Measurements from ENCODE around the gene ISY1. TPM values are rescaled to one million over a fixed set of nuclear protein-coding genes. Genes with fewer than 3 reads are reported as not detected.
"Not testable (repeated sequence)": the region's sequence is repeated elsewhere in the genome, so short reads cannot be mapped to it uniquely, and the experiment has no call there.

Gene ISY1
- total and polyA plus RNA-seq, 4 donors = 6.4 to 13.2 (median 10.5) TPM

DNA sequence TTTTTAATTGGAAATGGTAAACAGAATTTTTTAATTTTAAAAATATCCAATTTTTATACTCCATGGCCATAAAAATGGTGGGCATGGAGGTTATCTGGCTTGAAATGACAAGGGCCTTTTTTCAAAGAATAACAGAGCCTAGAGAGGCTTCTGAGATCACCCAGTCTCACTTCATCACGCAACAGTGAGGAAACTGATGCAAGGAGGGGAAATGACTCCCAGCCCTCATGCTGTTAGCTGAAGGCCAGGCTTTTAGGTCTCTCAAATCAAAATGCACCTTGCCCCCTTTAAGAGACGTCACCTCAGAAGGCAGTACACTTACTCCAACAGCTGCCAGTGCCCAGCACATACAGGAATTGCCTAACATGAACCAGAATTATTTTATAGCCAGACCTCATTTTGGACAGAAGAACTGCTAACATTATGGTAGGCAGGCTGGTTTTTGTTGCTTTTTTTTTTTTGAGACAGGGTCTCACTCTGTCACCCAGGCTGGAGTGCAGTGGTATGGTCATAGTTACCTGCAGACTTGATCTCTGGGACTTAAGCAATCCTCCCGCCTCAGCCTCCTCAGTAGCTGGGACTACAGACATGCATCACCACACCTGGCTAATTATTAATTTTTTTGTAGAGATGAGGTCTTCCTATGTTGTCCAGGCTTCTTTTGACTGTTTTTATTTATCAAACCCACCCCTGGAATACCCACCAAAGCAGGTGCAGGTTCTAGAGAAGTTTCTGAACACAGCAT is 48.4 kb downstream of the ISY1 start:
- 59% methylated on average over 3 of the region's 3 CpGs for WGBS
- Histone ChIP-seq H3K4me1 (ENCODE audit: control insufficient read depth in 4 of 4, insufficient read depth in 4 of 4, low read length in 3 of 4) (peaks cover 11 to 68% (median 58%) of the 10 kb centered on the region in 4 donors), H3K4me3 (ENCODE audit: low read depth in 1 of 3, low read length in 3 of 3) (no peak overlapping the region), H3K36me3 (ENCODE audit: control insufficient read depth in 4 of 4, insufficient read depth in 3 of 4, low read depth in 1 of 4, low read length in 3 of 4) (peaks cover 0 to 15% (median 10%) of the 10 kb centered on the region in 4 donors), H3K9me3 (ENCODE audit: control insufficient read depth in 4 of 4, low read length in 3 of 4) (no peaks in the 10 kb centered on the region), H3K27ac (ENCODE audit: low read depth in 1 of 2, low read length in 2 of 2) (no peak overlapping the region), H3K9ac (ENCODE audit: low read depth in 1 of 2, low read length in 2 of 2) (no peak overlapping the region), H3K27me3 (ENCODE audit: control insufficient read depth in 4 of 4, insufficient read depth in 4 of 4, low read length in 3 of 4) (no peaks in the 10 kb centered on the region)
- TF ChIP-seq HNF4A (conservative IDR thresholded peaks at IDR 0.05) (peak; percentile 37), RXRA (IDR thresholded peaks at IDR 0.05) (peak in 1 of 2 donors; percentile 9)
- TF ChIP-seq, protein P1, sequence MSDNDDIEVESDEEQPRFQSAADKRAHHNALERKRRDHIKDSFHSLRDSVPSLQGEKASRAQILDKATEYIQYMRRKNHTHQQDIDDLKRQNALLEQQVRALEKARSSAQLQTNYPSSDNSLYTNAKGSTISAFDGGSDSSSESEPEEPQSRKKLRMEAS (IDR thresholded peaks at IDR 0.05) = no peak
- DNase-seq (ENCODE audit: low spot score) = no peak

DNA sequence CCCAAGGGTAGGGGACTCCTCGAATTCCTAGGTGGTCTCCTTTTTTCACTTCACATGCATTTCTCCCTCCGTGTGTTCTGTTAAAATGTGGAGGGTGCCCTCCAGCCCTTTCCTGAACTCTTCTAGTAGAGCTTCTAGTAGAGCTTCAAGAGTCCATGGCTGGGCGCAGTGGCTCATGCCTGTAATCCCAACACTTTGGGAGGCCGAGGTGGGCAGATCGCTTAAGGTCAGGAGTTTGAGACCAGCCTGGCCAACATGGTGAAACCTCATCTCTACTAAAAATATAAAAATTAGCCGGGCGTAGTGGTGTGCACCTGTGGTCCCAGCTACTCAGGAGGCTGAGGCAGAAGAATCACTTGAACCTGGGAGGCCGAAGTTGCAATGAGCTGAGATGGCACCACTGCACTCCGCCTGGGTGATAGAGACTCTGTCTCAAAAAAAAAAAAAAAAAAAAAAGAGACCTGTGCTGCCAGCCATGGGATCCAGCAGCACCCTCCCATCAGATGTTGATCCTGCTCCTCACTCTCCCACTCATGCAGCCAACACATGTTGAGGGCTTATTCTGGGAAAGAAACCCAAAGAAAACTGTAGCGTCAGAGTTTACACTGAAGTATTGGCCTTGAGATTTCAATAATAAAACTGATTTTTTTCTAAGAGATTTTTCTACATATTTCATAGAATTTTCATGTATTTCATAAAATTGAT is 49.6 kb downstream of the ISY1 start:
- Histone ChIP-seq H3K4me1 (ENCODE audit: control insufficient read depth in 4 of 4, insufficient read depth in 4 of 4, low read length in 3 of 4) (peaks cover 12 to 70% (median 59%) of the 10 kb centered on the region in 4 donors), H3K36me3 (ENCODE audit: control insufficient read depth in 4 of 4, insufficient read depth in 3 of 4, low read depth in 1 of 4, low read length in 3 of 4) (peaks cover 0 to 21% (median 13%) of the 10 kb centered on the region in 4 donors)
- not testable (repeated sequence) for H3K4me3 ChIP-seq (ENCODE audit: low read depth in 1 of 3, low read length in 3 of 3); H3K27me3 ChIP-seq (ENCODE audit: control insufficient read depth in 4 of 4, insufficient read depth in 4 of 4, low read length in 3 of 4); H3K9ac ChIP-seq (ENCODE audit: low read depth in 1 of 2, low read length in 2 of 2); H3K9me3 ChIP-seq (ENCODE audit: control insufficient read depth in 4 of 4, low read length in 3 of 4); H3K27ac ChIP-seq (ENCODE audit: low read depth in 1 of 2, low read length in 2 of 2); DNase-seq (ENCODE audit: low spot score)
- 95% methylated on average over 10 of the region's 10 CpGs for WGBS

DNA sequence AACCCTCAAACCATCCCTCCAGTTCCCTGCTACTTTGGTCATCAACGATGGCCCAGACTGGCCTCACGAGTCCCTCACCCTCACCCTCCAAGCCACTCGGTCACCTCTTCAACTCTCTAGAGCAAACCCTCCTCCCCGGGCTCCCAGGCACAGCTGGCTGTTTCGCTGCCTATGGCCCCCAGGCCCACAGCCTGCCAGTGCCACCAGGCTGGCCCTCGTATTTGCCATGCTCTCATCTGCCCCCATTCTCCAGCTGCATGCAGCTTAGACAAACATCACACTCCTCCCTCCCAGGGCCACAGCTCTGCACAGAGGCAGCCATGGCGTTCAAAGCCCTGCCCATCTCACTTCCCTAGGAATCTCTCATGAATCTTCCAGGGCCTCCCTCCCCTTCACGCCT is 53.1 kb downstream of the ISY1 start:
- Histone ChIP-seq H3K27ac (ENCODE audit: low read depth in 1 of 2, low read length in 2 of 2) (no peak overlapping the region), H3K9me3 (ENCODE audit: control insufficient read depth in 4 of 4, low read length in 3 of 4) (no peaks in the 10 kb centered on the region), H3K4me3 (ENCODE audit: low read depth in 1 of 3, low read length in 3 of 3) (no peak overlapping the region), H3K4me1 (ENCODE audit: control insufficient read depth in 4 of 4, insufficient read depth in 4 of 4, low read length in 3 of 4) (peaks cover 10 to 61% (median 53%) of the 10 kb centered on the region in 4 donors), H3K36me3 (ENCODE audit: control insufficient read depth in 4 of 4, insufficient read depth in 3 of 4, low read depth in 1 of 4, low read length in 3 of 4) (peaks cover 0 to 18% (median 9%) of the 10 kb centered on the region in 4 donors), H3K27me3 (ENCODE audit: control insufficient read depth in 4 of 4, insufficient read depth in 4 of 4, low read length in 3 of 4) (no peaks in the 10 kb centered on the region), H3K9ac (ENCODE audit: low read depth in 1 of 2, low read length in 2 of 2) (no peak overlapping the region)
- 88% methylated on average over 8 of the region's 8 CpGs for WGBS
- DNase-seq (ENCODE audit: low spot score) = no peak
- TF ChIP-seq YY1 (IDR thresholded peaks at IDR 0.05) = no peak
- TF ChIP-seq, protein P2, sequence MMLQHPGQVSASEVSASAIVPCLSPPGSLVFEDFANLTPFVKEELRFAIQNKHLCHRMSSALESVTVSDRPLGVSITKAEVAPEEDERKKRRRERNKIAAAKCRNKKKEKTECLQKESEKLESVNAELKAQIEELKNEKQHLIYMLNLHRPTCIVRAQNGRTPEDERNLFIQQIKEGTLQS (IDR thresholded peaks at IDR 0.05) = no peak
- TF ChIP-seq JUND (IDR thresholded peaks at IDR 0.05) = no peak
- TF ChIP-seq HNF4G (IDR thresholded peaks at IDR 0.05) = no peak
- TF ChIP-seq, protein P3, sequence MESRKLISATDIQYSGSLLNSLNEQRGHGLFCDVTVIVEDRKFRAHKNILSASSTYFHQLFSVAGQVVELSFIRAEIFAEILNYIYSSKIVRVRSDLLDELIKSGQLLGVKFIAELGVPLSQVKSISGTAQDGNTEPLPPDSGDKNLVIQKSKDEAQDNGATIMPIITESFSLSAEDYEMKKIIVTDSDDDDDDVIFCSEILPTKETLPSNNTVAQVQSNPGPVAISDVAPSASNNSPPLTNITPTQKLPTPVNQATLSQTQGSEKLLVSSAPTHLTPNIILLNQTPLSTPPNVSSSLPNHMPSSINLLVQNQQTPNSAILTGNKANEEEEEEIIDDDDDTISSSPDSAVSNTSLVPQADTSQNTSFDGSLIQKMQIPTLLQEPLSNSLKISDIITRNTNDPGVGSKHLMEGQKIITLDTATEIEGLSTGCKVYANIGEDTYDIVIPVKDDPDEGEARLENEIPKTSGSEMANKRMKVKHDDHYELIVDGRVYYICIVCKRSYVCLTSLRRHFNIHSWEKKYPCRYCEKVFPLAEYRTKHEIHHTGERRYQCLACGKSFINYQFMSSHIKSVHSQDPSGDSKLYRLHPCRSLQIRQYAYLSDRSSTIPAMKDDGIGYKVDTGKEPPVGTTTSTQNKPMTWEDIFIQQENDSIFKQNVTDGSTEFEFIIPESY (IDR thresholded peaks at IDR 0.05) = no peak
- no peak for TF ChIP-seq FOXA2 (IDR thresholded peaks at IDR 0.05)
- TF ChIP-seq SP1 (IDR thresholded peaks at IDR 0.05) = no peak
- TF ChIP-seq, protein P1 (IDR thresholded peaks at IDR 0.05) = no peak
- no peak for TF ChIP-seq GABPA (IDR thresholded peaks at IDR 0.05 in 1 of 2, conservative IDR thresholded peaks at IDR 0.05 in 1 of 2)
- TF ChIP-seq RXRA (IDR thresholded peaks at IDR 0.05) = no peak
- TF ChIP-seq TAF1 (conservative IDR thresholded peaks at IDR 0.05) = no peak
- TF ChIP-seq FOXA1 (IDR thresholded peaks at IDR 0.05) = no peak

Data from liver (tissue), 9 donors.